PC-3 (cell line): ENCODE results near the gene PDZD7. TPM values are rescaled to one million over a fixed set of nuclear protein-coding genes. Genes with fewer than 3 reads are reported as not detected.

Source experiments
- ATAC-seq: fragments of 200-7000 bp; cut with Tn5 transposase; 2 replicates; pipeline ENCODE4 v1.9.1; 2020; ENCODE audit warnings: mild to moderate bottlenecking, moderate library complexity
- BruUV-seq: library from RNA; stranded (reverse); fragments of 400-500 nt; replicated peaks from 2 replicates; lab custom pipeline; 2021; lab: Mats Ljungman, UMichigan
- CTCF ChIA-PET: fragments of 300-600 bp; sonication (Branson Sonifier 250); formaldehyde crosslinking; loops from one replicate; lab custom pipeline; 2022; ENCODE audit warnings: antibody characterized with exemption; lab: Charles Lee
- POLR2A ChIA-PET: fragments of 300-600 bp; sonication (Branson Sonifier 250); formaldehyde crosslinking; loops from one replicate; lab custom pipeline; 2022; ENCODE audit warnings: antibody characterized with exemption; ENCODE audit not compliant: unreplicated experiment; lab: Charles Lee
- DNase-seq: peaks from one replicate; pipeline ENCODE4 v3.0.0-alpha.2; 2015
- H2AFZ ChIP-seq: fragments of 300-600 bp; sonication (generic); 2 replicates; pipeline ENCODE4 v1.6.0; 2016; ENCODE audit warnings: antibody characterized with exemption, low read length
- H3F3A ChIP-seq: fragments of 300-600 bp; sonication (generic); one replicate; pipeline ENCODE4 v1.6.0; 2017; ENCODE audit warnings: antibody characterized with exemption, low read length, control low read depth, mild to moderate bottlenecking; ENCODE audit not compliant: unreplicated experiment
- H3K27ac ChIP-seq: fragments of 300-600 bp; sonication (generic); 2 replicates; pipeline ENCODE4 v1.5.1; 2016; ENCODE audit warnings: mild to moderate bottlenecking, low read length
- H3K27me3 ChIP-seq: fragments of 300-600 bp; sonication (generic); 2 replicates; pipeline ENCODE4 v1.6.1; 2016; ENCODE audit warnings: low read length, mixed read lengths
- H3K36me3 ChIP-seq: fragments of 300-600 bp; sonication (generic); 2 replicates; pipeline ENCODE4 v1.6.1; 2016; ENCODE audit warnings: low read depth, mixed run types, low read length, mixed read lengths
- H3K4me1 ChIP-seq: fragments of 300-600 bp; sonication (generic); 2 replicates; pipeline ENCODE4 v1.5.1; 2016; ENCODE audit warnings: low read length; ENCODE audit not compliant: insufficient read depth
- H3K4me2 ChIP-seq: fragments of 300-600 bp; sonication (generic); 2 replicates; pipeline ENCODE4 v1.6.0; 2016; ENCODE audit warnings: low read length
- H3K4me3 ChIP-seq: fragments of 300-600 bp; sonication (generic); 2 replicates; pipeline ENCODE4 v1.5.1; 2016; ENCODE audit warnings: mild to moderate bottlenecking, low read length, mixed read lengths
- H3K79me2 ChIP-seq: fragments of 300-600 bp; sonication (generic); 2 replicates; pipeline ENCODE4 v1.6.1; 2017; ENCODE audit warnings: low read length, mixed read lengths
- H3K9ac ChIP-seq: fragments of 300-600 bp; sonication (generic); 2 replicates; pipeline ENCODE4 v1.6.0; 2016; ENCODE audit warnings: mild to moderate bottlenecking, low read length
- H3K9me2 ChIP-seq: fragments of 300-600 bp; sonication (generic); replicated peaks from 2 replicates; pipeline ENCODE4 v1.6.1; 2016; ENCODE audit warnings: mixed run types, low read length, mixed read lengths
- H3K9me3 ChIP-seq: fragments of 300-600 bp; sonication (generic); 2 replicates; pipeline ENCODE4 v1.6.1; 2016; ENCODE audit warnings: low read length, mixed read lengths
- H4K20me1 ChIP-seq: fragments of 300-600 bp; sonication (generic); 2 replicates; pipeline ENCODE4 v1.6.1; 2016; ENCODE audit warnings: low read length, mixed read lengths
- EZH2 ChIP-seq: fragments of 300-600 bp; sonication (generic); IDR thresholded peaks from one replicate; pipeline ENCODE4 v1.6.1; 2017; ENCODE audit warnings: antibody characterized with exemption, mild to moderate bottlenecking, low read length; ENCODE audit not compliant: unreplicated experiment
- EZH2phosphoT487 ChIP-seq: fragments of 300-600 bp; sonication (generic); IDR thresholded peaks from 2 replicates; pipeline ENCODE4 v1.6.1; 2018; ENCODE audit warnings: mild to moderate bottlenecking, antibody characterized with exemption, low read length, borderline replicate concordance
- intact Hi-C: fragments of 100-400 bp; cut with micrococcal nuclease; formaldehyde crosslinking; loops from 2 replicates; pipeline ENCODE4 v1.9.0; 2023
- total RNA-seq: library from RNA; depleted of rRNA; stranded (reverse); fragments of >200 nt; gene quantifications from 2 replicates; pipeline ENCODE4 v1.2.3, GENCODE V29; 2014
- TF ChIP-seq, protein P1 (sequence below): fragments of 300-600 bp; sonication (generic); conservative IDR thresholded peaks from 2 replicates; pipeline ENCODE4 v1.5.1; 2017; ENCODE audit warnings: antibody characterized with exemption, low read depth, mild to moderate bottlenecking, low read length

The PDZD7 gene
- total RNA-seq, 1 experiment from 2014 or later = 2.8 TPM

DNA sequence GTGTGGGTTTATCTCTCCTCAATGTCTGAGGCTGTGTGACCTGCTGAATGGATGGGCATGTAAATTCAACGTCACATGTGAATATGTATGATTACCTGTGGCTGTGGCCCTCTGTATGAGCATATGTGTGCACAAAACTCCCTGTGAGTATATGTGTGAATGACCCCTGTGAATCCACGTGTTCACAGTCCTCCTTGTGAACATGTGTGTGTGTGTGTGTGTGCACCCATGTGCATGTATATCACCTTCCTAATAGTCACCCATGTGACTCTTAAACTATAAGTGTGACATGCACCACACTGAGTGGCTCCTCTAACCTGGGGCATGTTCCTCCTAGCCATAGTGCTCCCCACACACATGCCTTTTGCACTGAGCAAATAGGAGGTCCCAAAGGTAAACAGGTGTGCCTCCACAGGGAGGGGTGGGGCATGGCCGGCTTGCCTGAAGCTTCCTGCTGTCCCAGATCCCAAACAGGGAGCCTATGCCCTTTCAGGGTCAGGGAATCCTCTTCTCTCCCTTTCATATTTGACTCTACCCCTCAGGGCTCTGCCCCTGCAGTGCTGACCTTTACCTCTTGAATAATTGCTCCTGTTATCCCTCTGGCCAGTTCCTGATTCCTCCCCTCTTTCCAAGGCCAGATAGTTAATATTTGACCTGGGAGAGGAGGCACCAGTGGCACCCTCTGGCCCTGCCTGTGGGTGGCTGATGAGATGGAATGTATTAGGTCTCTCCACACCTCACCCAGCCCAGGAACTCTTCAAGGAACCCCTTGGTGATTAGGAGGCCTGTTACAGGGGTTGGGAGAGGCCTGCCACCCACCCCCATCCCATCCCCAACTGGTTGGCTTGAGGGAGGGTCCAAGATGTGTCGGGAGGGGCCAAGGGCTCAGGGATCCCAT lies 59.8 kb downstream of the PDZD7 start:
- H2AFZ ChIP-seq = no peak overlapping the region
- H3K27me3 ChIP-seq = no peaks in the 10 kb centered on the region
- ChIA-PET POLR2A (no interaction called here), CTCF (interaction anchor here (0.6 kb wide), 1 partner anchor 44 kb away, joined by 3 read pairs; no protein-coding TSS in a partner anchor)
- no peak overlapping the region for H3K4me2 ChIP-seq
- BruUV-seq = no TSS peak
- no peak overlapping the region for H3K9ac ChIP-seq
- no peaks in the 10 kb centered on the region for H3K79me2 ChIP-seq
- peaks cover 6% of the 10 kb centered on the region; the same call in 1 of the 2 replicates for H3K4me1 ChIP-seq
- no peak overlapping the region for H3K4me3 ChIP-seq
- no peaks in the 10 kb centered on the region for H3F3A ChIP-seq
- no peak for DNase-seq
- intact Hi-C loops = no loop called here
- H3K27ac ChIP-seq = no peak overlapping the region
- no peak for ATAC-seq
- H3K9me3 ChIP-seq = no peaks in the 10 kb centered on the region
- H4K20me1 ChIP-seq = no peaks in the 10 kb centered on the region
- TF ChIP-seq EZH2phosphoT487 = no peak
- TF ChIP-seq, protein P1, sequence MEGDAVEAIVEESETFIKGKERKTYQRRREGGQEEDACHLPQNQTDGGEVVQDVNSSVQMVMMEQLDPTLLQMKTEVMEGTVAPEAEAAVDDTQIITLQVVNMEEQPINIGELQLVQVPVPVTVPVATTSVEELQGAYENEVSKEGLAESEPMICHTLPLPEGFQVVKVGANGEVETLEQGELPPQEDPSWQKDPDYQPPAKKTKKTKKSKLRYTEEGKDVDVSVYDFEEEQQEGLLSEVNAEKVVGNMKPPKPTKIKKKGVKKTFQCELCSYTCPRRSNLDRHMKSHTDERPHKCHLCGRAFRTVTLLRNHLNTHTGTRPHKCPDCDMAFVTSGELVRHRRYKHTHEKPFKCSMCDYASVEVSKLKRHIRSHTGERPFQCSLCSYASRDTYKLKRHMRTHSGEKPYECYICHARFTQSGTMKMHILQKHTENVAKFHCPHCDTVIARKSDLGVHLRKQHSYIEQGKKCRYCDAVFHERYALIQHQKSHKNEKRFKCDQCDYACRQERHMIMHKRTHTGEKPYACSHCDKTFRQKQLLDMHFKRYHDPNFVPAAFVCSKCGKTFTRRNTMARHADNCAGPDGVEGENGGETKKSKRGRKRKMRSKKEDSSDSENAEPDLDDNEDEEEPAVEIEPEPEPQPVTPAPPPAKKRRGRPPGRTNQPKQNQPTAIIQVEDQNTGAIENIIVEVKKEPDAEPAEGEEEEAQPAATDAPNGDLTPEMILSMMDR = no peak
- TF ChIP-seq EZH2 = no peak
- no peaks in the 10 kb centered on the region for H3K36me3 ChIP-seq
- no peaks in the 10 kb centered on the region for H3K9me2 ChIP-seq

DNA sequence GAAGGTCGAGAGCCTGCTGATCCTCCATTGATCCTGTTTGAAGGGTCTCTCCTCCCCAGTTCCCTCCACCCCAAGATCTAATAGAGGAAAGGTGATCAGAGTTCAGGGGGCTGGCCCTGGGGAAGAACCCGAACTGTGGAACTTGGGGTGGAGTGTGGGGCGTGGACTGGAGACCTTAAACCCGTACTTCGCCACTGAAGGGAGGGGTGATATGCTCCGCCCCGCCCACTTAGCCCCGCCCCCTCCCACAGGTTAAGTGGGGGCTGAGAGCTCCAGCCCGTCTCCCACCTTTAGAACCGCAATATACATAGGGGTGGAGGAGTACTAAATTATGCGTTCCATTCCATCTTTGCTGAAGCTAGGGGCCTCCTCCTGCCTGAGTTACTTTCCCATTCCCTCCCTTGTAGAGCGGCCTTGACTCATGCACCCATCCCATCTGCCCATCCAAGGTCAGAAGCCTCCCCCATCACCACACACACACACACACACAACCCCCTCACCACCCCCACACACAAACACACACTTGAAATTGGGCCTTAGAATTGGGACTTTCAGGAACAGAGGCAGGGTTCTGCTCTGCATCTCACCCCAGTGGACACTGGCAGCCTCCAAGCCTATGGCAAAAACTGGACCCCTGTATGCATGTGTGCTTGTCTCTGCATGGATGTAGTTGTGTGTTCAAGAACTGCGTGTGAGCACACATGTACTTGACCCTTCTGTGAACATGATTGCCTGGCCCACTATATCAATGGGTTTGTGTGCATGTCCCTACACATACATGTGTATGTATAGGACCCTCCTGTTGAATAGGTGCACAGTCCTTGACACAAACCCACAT lies 60.6 kb downstream of the PDZD7 start:
- H3K4me2 ChIP-seq = peak overlapping the region; percentile 99
- no peaks in the 10 kb centered on the region for H3K79me2 ChIP-seq
- H3K27me3 ChIP-seq = no peaks in the 10 kb centered on the region
- peaks cover 6% of the 10 kb centered on the region; the same call in 1 of the 2 replicates for H3K4me1 ChIP-seq
- intact Hi-C loops = no loop called here
- no peaks in the 10 kb centered on the region for H3K9me2 ChIP-seq
- ATAC-seq (no peak), DNase-seq (no peak)
- peak overlapping the region; percentile 66 for H3K4me3 ChIP-seq
- no peak overlapping the region for H3K9ac ChIP-seq
- POLR2A ChIA-PET = no interaction called here
- peak overlapping the region; percentile 89 for H2AFZ ChIP-seq
- H4K20me1 ChIP-seq = no peaks in the 10 kb centered on the region
- no TSS peak for BruUV-seq
- CTCF ChIA-PET = interaction anchor here (0.7 kb wide), 1 partner anchor 72 kb away, joined by 5 read pairs; no protein-coding TSS in a partner anchor
- TF ChIP-seq EZH2phosphoT487 = no peak
- TF ChIP-seq EZH2 = no peak
- TF ChIP-seq, protein P1 = no peak
- no peaks in the 10 kb centered on the region for H3K9me3 ChIP-seq
- no peak overlapping the region for H3K27ac ChIP-seq
- H3K36me3 ChIP-seq = no peaks in the 10 kb centered on the region; the same call in 1 of the 2 replicates
- H3F3A ChIP-seq = no peaks in the 10 kb centered on the region
